Urothelium cell line (cell line): ENCODE data around the gene CCL2.

Experiments
- DNase-seq: peaks from one replicate; pipeline ENCODE4 v3.0.0; 2011; ENCODE audit warnings: low spot score, mixed read lengths
- FAIRE-seq: peaks from 2 replicates; lab custom pipeline; 2011; peaks lifted over from hg19 to GRCh38; lab: Jason Lieb, UNC

CCL2 gene

DNA sequence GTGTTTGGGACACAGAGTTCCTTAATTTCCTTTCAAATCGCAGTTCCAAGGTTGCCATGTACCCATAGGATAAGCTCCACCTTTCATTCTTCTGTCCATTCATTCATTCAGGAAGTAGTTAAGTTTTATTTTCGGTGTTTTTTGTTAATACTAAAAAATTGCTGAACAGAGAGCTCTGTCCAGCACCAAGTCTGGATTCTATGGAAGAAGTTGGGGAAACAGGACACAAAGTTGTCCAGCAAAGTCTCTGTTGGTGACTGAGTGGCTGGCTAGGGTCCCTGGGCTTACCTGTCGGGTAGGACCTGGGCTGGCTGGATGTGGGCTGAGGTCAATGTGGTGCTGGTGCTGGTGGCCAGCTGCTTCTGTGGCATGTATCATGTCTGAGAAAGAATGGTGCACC, 17.6 kb upstream of the CCL2 start:
- FAIRE-seq (no peak), DNase-seq (no peak)

DNA sequence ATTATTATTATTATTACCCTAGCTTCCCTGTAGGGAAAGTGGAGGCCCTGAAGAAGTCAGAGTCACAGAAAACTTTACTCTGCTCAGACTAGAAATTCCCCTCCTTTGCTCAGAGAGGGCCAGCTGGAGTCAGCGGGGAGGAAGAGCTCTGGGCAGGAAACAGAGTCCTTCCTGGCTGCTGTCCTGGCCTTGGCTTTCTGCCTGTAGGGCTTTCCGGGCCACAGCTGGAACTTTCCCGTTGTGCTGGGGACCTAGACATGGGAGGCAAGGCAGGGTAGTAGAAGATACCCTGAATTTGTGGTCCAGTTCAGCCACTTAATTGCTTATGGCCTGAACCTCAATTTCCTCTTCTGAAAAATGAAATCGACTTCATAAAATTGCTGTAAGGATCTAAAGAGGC, 14.0 kb upstream of the CCL2 start:
- DNase-seq (no peak), FAIRE-seq (no peak)

DNA sequence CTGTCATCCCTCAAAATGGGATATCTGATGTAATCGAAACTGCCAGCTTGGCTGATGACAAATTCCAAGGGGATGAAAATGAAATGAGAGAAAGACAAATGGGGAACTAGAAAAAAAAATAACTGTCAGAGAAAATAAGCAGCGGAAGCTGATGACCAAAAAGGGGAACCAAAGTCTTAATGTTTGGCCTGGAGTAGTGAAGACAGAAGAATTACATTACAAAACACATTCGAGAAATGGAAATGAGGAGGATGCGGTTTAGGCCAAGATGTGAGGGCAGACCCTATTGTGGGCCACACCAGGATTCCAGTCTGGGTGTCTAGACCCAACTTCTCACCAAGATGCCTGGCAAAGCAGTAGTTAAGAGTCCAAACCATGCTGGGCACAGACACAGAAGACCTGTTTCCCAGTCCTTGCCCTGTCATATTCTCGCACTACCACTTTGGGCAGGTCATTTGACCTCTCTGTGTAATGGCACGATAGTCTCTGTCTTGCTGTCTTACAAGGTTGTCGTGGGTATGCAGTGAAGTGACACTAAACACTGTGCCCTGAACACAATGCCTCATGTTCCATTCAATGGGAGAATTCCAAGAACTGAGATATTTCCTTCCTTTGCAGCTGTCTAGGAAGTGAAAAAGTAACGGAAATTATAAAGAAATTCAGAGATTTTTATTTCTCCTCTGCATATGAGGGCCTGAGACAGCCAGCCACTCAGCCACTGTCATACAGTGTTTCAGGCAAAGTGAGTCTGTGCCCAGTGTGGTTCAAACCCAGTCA, 12.3 kb upstream of the CCL2 start:
- no peak for DNase-seq
- no peak for FAIRE-seq

DNA sequence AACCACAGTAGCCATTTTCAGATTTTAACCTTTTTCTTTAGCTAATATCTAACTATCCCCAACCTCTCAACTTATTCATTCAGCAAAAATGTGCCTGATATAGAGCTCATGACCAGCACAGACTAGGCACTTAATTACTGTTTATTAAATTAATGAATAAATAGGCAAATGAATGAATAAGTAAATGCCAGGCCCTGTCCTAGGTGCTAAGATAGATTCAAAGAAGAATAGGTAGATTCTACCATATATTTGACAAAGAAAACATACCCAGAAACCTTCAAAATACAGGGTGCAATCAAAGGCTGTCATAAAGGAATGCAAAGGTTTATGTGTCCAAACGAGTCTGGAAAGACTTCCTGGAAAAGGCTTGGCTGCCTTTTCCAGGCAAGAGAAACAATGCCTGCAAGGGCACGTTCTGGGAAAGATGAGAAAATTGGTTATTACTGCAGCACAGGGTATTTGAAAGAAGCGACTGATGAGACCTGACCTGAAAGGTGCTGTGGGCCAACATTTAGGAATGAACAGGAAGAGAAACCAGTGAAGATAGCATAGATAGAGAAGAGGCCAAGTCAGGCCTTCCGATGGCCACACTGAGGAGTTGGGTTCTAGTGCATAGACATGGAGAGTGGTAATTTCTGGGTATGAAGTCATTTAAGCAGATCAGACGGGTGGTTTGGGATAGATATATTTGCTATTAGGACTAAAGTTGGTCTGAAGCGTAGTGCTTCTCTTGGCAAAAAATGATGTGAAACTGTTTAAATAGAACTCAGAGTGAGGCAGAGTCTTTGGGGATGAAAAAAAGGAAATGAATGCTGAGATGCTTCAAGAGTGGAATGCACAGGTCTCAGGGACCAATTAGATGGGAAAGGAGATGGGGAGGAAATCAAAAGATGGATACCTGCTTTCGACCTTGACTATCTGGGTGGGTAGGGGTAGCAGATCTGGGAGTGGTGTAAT, 11.4 kb upstream of the CCL2 start:
- FAIRE-seq = no peak

DNA sequence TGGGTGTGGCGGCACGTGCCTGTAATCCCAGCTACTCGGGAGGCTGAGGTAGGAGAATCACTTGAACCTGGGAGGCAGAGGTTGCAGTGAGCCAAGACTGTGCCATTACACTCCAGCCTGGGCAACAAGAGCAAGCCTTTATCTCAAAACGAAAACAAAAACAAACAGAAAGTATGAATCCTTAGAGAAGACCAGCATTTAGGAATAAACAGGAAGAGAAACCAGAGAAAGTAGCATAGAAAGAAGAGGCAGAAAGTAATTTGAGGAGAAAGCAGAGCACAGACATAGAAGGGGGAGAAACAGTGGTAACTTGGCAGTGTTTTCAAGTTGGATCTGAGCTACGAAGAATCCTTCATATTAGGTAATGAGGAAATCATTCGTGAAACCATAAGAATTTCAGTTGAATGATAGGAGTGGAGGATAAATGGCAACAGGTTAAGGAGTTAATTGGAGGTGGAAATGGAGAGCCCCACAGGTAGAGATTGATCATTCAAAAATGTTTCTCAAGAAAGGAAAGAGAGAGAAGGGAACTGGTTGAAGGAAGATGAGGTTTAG, 9.7 kb upstream of the CCL2 start:
- FAIRE-seq (no peak), DNase-seq (no peak)

More for the DNA sequence above, 11.4 kb upstream of the CCL2 start:
- no peak for DNase-seq

DNA sequence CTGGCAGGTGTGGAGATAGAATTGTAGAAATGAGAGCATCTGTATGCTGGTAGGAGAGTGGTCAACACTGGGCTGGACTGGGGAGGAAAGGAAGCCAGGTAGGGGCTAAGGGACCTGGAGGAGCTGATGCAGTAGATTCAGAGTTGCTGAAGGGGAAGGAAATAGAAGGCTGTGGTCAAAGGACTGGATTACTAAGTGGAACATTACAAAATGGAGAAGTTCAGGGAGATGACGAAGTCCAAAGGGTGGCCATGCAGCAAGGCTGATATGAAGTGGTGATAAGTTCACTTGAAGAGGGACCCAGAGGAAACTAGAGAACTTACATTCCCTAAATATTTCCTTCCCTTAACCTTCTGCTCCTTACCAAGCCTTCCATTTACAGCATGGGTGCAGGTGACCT, 8.6 kb upstream of the CCL2 start:
- DNase-seq = no peak

DNA sequence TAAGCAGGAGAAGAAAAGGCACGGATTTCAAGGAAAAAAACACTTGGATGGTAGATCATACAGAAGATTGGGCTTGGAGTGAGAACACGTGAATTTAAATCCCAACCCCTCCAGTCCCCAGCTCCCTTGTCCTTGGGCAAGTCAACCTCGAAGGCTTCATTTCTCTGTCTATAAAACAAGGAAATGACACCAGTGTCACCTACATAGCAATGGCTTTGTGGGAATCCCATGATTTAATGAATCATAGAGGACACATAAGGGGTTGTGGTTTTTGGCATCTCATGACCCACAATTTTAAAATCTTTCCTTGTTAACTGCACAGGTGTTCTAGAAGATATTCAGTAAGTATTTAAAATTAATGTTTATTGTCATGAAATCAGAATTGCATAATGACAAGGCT, 8.2 kb upstream of the CCL2 start:
- FAIRE-seq (no peak), DNase-seq (no peak)

More for the DNA sequence above, 8.6 kb upstream of the CCL2 start:
- FAIRE-seq = no peak

DNA sequence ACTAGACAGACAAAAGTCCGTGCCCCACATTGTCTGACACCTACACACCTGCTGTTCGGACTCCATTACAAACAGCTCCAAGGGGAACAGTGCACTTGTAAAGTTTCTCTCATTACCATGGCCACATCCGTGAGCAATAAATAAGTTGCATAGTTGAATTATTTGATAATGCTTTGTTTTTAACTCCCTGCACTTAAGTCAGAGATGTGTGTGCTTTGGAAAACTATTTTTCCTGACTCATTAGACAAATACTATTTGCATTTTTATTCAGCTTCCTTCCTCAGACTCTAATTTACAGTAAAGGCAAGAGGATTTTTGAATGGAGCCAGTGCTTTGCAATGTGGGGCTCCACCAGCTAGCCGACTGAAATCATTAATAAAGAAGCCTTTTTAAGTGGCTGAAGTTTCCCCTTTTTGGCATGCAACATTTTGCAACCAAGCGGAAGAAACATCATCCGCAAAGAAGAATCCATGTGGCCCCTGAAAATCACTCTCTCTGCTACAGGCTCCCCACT, 6.5 kb upstream of the CCL2 start:
- no peak for FAIRE-seq
- DNase-seq = no peak

DNA sequence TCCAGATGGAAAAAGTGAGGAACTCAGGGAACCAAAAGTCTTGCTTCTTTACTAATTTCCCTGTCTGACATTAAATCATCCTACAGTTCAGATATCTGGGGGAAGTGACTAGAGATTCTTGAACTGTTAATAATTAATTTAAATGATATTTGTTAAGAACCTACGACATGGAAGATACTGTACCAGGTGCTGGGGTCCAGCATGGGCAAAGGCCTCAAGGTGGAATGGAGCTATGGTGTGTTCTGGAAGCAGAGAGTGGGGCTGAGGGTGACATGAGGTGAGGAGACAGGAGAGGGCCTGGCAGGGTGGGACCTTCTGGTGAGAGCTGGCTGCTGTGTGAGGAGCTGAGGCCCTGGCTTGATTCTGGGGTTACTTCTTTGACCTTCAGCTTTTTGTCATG, 6.0 kb upstream of the CCL2 start:
- FAIRE-seq (no peak), DNase-seq (no peak)

DNA sequence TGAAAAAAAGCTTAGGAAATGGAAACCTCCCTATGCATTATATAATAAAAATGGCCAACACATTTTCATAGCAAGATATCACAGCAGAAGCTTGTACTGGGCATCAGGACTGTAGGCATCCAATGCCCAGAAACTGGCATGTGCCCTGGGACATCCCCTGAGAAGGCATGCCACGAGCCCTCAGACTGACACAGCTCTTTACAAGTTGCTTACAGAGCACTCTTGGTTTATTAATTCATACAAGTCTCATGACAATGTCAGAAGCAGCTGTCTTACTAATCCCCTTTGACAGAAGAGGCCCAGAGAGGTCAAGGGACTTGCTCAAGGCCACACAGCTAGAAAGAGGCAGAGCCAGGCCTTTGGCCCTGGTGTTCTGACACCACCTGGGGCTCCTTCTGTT, 5.6 kb upstream of the CCL2 start:
- DNase-seq (no peak), FAIRE-seq (no peak)

DNA sequence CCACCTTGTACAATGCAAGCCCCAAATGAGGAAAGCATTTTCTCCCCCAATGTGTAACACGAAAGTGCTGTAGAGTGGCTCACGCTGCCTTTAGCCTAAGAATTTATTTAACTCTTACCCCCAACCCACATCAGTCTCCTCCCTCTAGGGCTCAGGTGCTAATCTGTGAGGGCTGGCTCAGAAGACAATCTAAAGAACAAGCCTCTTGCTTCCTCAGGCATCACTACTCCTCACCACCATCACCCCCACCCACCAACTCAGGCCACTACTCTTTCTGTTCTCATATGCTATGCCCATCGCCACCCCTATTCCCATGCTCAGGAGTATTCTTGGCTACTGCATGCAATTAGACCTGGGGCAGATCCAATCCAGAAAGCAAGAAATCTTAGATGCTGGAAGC, 3.9 kb upstream of the CCL2 start:
- no peak for DNase-seq
- no peak for FAIRE-seq

DNA sequence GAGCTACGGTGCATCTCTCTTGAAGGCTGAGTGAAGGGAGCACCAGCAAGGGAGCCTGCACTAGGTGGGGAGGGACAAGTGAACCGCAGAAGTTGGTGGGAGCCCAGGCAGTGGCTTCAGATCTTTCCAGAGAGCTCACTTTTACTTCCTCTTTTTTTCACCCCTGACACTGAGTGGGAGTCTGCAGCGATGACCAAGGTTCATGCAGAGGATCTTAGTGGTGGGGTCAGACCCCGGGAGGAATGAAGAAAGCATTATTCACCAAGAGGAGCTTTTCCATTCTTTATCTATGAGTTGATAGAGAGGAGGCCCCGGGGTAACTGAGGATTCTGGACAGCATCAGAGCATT, 3.0 kb upstream of the CCL2 start:
- no peak for DNase-seq
- no peak for FAIRE-seq

DNA sequence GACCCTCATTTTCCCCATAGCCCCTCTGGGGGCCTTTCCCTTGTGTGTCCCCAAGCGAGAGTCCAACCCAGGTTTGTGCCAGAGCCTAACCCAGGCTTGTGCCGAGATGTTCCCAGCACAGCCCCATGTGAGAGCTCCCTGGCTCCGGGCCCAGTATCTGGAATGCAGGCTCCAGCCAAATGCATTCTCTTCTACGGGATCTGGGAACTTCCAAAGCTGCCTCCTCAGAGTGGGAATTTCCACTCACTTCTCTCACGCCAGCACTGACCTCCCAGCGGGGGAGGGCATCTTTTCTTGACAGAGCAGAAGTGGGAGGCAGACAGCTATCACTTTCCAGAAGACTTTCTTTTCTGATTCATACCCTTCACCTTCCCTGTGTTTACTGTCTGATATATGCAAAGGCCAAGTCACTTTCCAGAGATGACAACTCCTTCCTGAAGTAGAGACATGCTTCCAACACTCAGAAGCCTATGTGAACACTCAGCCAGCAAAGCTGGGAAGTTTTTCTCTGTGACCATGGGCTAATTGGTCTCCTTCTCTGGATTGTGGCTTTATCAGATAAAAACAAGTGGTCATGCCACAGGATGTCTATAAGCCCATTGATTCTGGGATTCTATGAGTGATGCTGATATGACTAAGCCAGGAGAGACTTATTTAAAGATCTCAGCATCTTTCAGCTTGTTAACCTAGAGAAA, 2.5 kb upstream of the CCL2 start:
- FAIRE-seq = no peak
- peak; percentile 69 for DNase-seq

DNA sequence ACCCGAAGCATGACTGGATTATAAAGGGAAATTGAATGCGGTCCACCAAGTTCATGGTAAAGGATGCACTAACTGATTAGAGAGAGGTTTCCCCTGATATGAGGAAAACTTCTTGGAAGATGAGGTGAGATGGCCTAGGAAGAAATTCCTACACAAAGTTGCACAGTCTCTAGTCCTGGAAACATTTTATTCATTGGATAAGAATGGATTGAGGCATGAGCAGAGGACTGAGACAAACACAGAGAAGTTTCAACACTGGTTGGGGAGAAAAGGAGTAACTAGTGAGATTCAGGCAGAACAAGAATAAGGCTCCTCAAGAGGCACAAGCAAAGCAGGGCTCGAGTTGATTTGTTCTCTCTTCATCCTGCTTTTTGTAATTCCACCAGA, 2.0 kb upstream of the CCL2 start:
- DNase-seq (no peak), FAIRE-seq (no peak)

DNA sequence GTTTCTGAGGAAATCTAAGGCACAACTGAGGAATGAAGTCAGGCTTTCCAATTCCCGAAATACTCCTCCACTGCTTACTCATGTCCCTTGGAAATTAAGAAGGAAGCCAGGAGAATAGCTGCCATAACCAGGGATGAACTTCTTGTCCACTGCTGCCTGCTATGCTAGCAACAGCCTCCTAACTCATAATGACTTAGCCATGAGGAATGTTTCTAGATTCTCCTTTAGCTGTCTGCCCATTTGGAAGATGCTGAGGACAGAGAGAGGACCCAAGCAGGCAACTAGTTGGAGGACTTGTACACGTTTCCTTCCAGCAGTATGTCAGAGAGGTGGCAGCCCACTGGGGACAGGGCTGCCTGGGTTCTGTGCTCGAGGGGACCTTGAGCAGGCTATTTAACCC, 939 bp upstream of the CCL2 start:
- no peak for DNase-seq
- FAIRE-seq = no peak

DNA sequence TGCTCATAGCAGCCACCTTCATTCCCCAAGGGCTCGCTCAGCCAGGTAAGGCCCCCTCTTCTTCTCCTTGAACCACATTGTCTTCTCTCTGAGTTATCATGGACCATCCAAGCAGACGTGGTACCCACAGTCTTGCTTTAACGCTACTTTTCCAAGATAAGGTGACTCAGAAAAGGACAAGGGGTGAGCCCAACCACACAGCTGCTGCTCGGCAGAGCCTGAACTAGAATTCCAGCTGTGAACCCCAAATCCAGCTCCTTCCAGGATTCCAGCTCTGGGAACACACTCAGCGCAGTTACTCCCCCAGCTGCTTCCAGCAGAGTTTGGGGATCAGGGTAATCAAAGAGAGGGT, 272 bp downstream of the CCL2 start:
- no peak for DNase-seq
- no peak for FAIRE-seq

DNA sequence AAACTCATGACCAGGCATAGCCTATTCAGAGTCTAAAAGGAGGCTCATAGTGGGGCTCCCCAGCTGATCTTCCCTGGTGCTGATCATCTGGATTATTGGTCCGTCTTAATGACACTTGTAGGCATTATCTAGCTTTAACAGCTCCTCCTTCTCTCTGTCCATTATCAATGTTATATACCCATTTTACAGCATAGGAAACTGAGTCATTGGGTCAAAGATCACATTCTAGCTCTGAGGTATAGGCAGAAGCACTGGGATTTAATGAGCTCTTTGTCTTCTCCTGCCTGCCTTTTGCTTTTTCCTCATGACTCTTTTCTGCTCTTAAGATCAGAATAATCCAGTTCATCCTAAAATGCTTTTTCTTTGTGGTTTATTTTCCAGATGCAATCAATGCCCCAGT, 756 bp downstream of the CCL2 start:
- DNase-seq (no peak), FAIRE-seq (no peak)

DNA sequence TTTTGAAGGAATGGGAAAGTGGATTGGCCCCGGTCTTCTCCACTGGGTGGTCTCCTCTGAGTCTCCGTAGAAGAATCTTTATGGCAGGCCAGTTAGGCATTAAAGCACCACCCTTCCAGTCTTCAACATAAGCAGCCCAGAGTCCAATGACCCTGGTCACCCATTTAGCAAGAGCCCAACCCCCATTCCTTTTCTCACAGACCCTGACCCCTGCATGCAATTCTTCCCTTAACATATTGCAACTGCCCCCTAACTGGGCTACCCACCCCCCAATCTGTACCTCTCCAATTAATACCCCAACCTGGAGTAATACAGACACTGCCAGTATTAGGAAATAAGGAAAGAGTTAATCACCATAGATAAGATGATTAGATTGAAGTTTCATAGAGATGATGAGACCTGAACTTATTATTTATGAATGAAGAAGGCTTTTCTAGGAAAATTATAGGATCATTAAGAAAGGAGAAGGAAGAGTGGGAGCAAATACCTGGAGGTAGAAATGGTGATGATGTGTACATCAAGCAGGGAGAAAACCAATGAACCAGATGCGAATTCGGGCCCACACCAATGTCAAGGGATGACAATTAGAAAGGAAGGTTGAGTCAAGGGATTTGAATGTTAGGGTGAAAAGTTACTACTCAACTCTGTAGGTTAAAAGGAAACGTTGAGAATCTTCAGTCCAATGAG, 2.4 kb downstream of the CCL2 start:
- DNase-seq = no peak
- no peak for FAIRE-seq

DNA sequence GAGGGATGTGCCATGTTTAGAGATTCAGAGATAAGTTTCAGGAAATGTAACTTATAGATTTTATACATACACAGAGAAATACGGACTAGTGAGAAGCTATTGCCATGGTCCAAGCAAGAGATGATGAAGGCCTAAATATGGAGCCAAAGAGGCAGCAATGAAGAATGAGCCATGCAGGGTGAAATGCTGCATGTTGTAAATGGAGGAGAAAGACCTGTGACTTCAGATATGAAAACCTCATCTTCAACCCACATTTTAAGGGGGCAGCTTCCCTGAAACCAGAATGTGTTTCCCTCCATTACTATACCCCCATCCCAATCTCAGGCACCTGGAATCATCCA, 2.9 kb downstream of the CCL2 start:
- FAIRE-seq = no peak
- DNase-seq = no peak

DNA sequence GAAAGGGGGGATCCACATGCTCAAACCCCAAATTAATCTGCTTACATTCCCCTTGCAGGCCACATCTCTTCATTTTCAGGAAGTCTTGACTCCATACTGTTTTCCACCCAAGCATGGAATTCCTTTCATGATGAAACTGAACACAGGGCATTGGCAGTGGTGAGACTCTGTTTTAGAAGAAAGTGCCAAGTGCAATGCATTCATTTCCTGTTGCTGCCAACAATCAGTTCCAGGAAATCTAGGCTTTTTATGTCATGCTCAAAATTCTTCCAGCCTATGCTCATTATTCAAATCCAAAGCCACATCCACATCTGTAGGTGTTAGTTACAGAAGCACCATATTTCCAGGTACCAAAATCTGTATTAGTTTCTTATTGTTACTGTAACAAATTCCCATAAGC, 4.1 kb downstream of the CCL2 start:
- DNase-seq = no peak
- no peak for FAIRE-seq

DNA sequence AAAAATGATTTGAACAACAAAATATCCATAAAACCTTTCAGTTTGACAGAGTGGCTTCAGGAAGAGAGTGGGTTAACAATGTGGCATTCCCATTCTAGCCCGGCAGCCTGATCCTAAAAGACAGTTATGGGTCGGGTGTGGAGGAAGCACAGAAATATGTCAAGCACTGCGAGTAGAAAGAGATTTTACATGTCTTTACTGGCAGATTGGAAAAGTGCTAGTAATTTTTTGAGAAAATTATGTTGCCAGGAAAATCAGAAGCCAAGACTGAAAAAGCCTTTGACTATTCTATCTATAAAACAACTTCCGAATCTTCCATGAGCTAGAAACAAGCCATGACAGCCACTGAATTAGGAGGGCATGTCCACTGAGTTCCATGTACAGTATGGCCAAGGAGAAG, 5.8 kb downstream of the CCL2 start:
- DNase-seq (no peak), FAIRE-seq (no peak)
